Measurements from ENCODE around the gene COMP. TPM values are rescaled to one million over a fixed set of nuclear protein-coding genes. Genes with fewer than 3 reads are reported as not detected.
A peak's percentile ranks its signal among the peaks of the same experiment; 100 is the strongest.

The COMP gene
- total RNA-seq, 1 donor from 2014 or later = not detected

GRCh38 chr19:18799389-18799970 is 8.4 kb upstream of the COMP start:
- intact Hi-C loops (cut with micrococcal nuclease) = no loop called here
- Mint-ChIP-seq H3K4me3 (no peak overlapping the region), H3K27me3 (ENCODE audit: insufficient read depth) (peaks cover 27% of the 10 kb centered on the region), H3K27ac (no peak overlapping the region), H3K36me3 (ENCODE audit: low read depth) (no peaks in the 10 kb centered on the region), H3K4me1 (ENCODE audit: low read depth) (no peaks in the 10 kb centered on the region), H3K9me3 (no peaks in the 10 kb centered on the region)
- DNase-seq (ENCODE audit: low spot score) = no peak

- no peak for DNase-seq (ENCODE audit: low spot score)
- intact Hi-C loops (cut with micrococcal nuclease) = no loop called here
- no peak overlapping the region for H3K27ac Mint-ChIP-seq
- no peaks in the 10 kb centered on the region for H3K4me1 Mint-ChIP-seq (ENCODE audit: low read depth)
- no peaks in the 10 kb centered on the region for H3K36me3 Mint-ChIP-seq (ENCODE audit: low read depth)
- no peaks in the 10 kb centered on the region for H3K9me3 Mint-ChIP-seq
- no peak overlapping the region for H3K4me3 Mint-ChIP-seq
- H3K27me3 Mint-ChIP-seq (ENCODE audit: insufficient read depth) = peaks cover 31% of the 10 kb centered on the region
These were observed 7.6 kb upstream of the COMP start for GRCh38 chr19:18798384-18799352.

- DNase-seq (ENCODE audit: low spot score) = no peak
- Mint-ChIP-seq H3K27ac (no peak overlapping the region), H3K4me1 (ENCODE audit: low read depth) (no peaks in the 10 kb centered on the region), H3K36me3 (ENCODE audit: low read depth) (no peaks in the 10 kb centered on the region), H3K27me3 (ENCODE audit: insufficient read depth) (peaks cover 47% of the 10 kb centered on the region), H3K4me3 (no peak overlapping the region), H3K9me3 (no peaks in the 10 kb centered on the region)
- intact Hi-C loops (cut with micrococcal nuclease) = no loop called here
These were observed 5.1 kb upstream of the COMP start for GRCh38 chr19:18796239-18796638.

DNA sequence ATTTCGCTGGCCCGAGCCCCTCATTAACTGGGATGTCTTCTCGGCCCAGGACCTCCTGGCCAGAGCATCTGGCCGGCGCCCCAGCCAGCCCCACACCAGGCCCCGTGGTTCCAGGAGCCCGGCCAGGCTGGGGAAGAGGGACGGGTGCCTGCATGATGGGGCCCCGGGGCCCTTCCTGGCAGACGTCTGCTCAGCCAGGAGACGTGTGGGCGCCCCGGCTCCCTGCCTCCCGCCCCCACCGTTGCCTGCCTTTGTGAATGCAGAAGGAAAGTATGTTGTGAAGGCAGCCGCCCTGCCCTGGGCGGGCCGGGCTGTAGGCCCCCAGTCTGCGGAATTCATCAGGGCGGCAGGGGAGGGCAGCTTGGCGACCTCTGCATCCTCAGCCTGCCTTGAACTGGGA is 4.4 kb upstream of the COMP start:
- H3K36me3 Mint-ChIP-seq (ENCODE audit: low read depth) = no peaks in the 10 kb centered on the region
- no peaks in the 10 kb centered on the region for H3K4me1 Mint-ChIP-seq (ENCODE audit: low read depth)
- no peak for DNase-seq (ENCODE audit: low spot score)
- peaks cover 51% of the 10 kb centered on the region for H3K27me3 Mint-ChIP-seq (ENCODE audit: insufficient read depth)
- intact Hi-C loops (cut with micrococcal nuclease) = no loop called here
- no peak overlapping the region for H3K4me3 Mint-ChIP-seq
- no peaks in the 10 kb centered on the region for H3K9me3 Mint-ChIP-seq
- H3K27ac Mint-ChIP-seq = no peak overlapping the region

DNA sequence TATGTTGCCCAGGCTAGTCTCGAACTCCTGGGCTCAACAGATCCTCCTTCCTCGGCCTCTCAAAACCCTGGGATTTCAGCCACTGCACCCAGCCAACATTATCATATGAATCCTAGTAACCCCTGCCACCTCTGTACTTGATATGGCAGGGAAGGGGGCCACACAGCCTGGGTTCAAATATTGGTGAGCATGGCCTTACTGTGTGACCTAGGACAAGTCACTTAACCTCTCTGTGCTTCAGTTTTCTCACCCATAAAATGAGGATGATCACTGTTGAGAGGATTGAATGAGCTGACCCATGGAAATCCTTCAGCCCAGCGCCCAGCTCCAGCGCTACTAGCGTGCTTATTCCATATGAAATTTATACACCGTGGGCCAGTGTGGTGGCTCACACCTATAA is 3.6 kb upstream of the COMP start:
- H3K27ac Mint-ChIP-seq = no peak overlapping the region
- intact Hi-C loops (cut with micrococcal nuclease) = no loop called here
- H3K9me3 Mint-ChIP-seq = no peaks in the 10 kb centered on the region
- H3K4me1 Mint-ChIP-seq (ENCODE audit: low read depth) = no peaks in the 10 kb centered on the region
- DNase-seq (ENCODE audit: low spot score) = no peak
- H3K27me3 Mint-ChIP-seq (ENCODE audit: insufficient read depth) = peaks cover 58% of the 10 kb centered on the region
- H3K4me3 Mint-ChIP-seq = no peak overlapping the region
- no peaks in the 10 kb centered on the region for H3K36me3 Mint-ChIP-seq (ENCODE audit: low read depth)

- H3K36me3 Mint-ChIP-seq (ENCODE audit: low read depth) = peaks cover 1% of the 10 kb centered on the region
- no peak for DNase-seq (ENCODE audit: low spot score)
- H3K27me3 Mint-ChIP-seq (ENCODE audit: insufficient read depth) = peaks cover 64% of the 10 kb centered on the region
- no peak overlapping the region for H3K27ac Mint-ChIP-seq
- intact Hi-C loops (cut with micrococcal nuclease) = no loop called here
- H3K4me3 Mint-ChIP-seq = no peak overlapping the region
- H3K4me1 Mint-ChIP-seq (ENCODE audit: low read depth) = peaks cover 5% of the 10 kb centered on the region
- no peaks in the 10 kb centered on the region for H3K9me3 Mint-ChIP-seq
These were observed 2.9 kb upstream of the COMP start for GRCh38 chr19:18794029-18794313.

DNA sequence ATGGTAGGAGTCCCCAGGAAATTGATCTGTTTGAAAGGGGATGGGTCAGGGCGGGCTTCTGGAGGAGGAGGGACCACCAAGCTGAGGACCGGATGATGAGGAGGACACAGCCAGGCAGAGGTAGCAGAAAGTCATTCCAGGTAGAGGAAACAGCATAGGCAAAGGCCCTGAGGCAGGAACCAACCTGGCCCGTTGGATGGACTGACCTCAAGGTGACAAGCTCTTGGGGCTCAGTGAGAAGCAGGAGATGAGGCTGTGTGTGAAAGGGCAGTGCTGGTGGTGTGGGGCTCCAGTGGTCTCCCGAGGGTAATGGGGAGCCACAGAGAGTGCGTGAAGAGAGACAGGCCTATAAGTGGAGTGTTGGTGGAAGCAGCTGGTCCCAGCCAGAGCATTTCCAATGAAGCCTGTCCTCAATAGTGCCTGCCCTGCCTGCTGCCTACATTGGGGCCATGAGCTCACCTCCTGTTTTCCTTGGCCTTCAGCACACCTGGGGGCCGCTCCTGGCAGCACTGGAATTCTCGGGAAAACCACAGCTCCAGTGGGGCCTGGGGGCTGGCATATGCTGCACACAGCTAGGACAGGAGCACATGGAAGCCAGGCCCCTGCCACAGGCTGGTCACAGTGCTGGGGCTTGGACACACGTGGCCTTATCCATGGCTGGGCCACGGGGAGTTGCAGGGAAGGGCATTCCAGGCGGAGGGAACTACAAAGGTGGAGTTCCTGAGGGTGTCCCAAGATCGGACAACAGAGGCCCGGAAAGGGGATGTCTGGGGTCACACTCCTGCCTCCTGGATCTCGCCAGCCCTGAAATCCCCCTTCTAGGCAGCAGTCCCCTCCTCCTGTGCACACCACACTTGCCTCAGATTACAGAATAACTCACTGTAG is 2.3 kb upstream of the COMP start:
- Mint-ChIP-seq H3K4me3 (no peak overlapping the region), H3K9me3 (no peaks in the 10 kb centered on the region), H3K4me1 (ENCODE audit: low read depth) (peaks cover 5% of the 10 kb centered on the region), H3K36me3 (ENCODE audit: low read depth) (peaks cover 1% of the 10 kb centered on the region), H3K27me3 (ENCODE audit: insufficient read depth) (peaks cover 64% of the 10 kb centered on the region), H3K27ac (no peak overlapping the region)
- intact Hi-C loops (cut with micrococcal nuclease) = no loop called here
- no peak for DNase-seq (ENCODE audit: low spot score)

DNA sequence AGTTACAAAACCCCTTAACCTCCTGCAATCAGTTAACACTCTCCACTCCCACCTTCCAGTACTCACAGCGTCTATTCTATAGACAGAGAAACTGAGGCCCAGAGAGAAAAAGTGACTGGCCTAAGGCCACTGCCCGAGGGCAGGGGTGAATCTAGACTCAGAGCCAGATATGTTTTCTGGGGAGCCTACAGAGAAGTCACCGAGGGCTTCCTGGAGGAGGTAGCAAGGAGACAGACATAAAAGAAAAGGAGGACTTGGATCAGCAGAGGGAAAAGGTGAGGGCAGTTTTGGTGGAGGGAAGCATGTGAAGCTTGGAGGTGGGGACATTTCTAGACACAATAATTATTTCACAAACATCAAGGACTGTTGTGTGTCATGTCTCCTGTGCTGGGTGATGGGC is 1.6 kb upstream of the COMP start:
- Mint-ChIP-seq H3K9me3 (no peaks in the 10 kb centered on the region), H3K36me3 (ENCODE audit: low read depth) (peaks cover 1% of the 10 kb centered on the region), H3K27ac (no peak overlapping the region), H3K4me1 (ENCODE audit: low read depth) (peaks cover 5% of the 10 kb centered on the region), H3K4me3 (no peak overlapping the region), H3K27me3 (ENCODE audit: insufficient read depth) (peaks cover 63% of the 10 kb centered on the region)
- intact Hi-C loops (cut with micrococcal nuclease) = no loop called here
- no peak for DNase-seq (ENCODE audit: low spot score)

GRCh38 chr19:18791315-18791678 is 192 bp upstream of the COMP start:
- DNase-seq (ENCODE audit: low spot score) = no peak
- H3K27me3 Mint-ChIP-seq (ENCODE audit: insufficient read depth) = peaks cover 64% of the 10 kb centered on the region
- peaks cover 1% of the 10 kb centered on the region for H3K36me3 Mint-ChIP-seq (ENCODE audit: low read depth)
- no peaks in the 10 kb centered on the region for H3K9me3 Mint-ChIP-seq
- H3K27ac Mint-ChIP-seq = no peak overlapping the region
- H3K4me3 Mint-ChIP-seq = no peak overlapping the region
- intact Hi-C loops (cut with micrococcal nuclease) = no loop called here
- H3K4me1 Mint-ChIP-seq (ENCODE audit: low read depth) = peaks cover 5% of the 10 kb centered on the region

GRCh38 chr19:18789883-18790565 is 1.1 kb downstream of the COMP start:
- Mint-ChIP-seq H3K27me3 (ENCODE audit: insufficient read depth) (peaks cover 62% of the 10 kb centered on the region), H3K4me3 (peak overlapping the region; percentile 36), H3K4me1 (ENCODE audit: low read depth) (peaks cover 9% of the 10 kb centered on the region), H3K36me3 (ENCODE audit: low read depth) (peaks cover 1% of the 10 kb centered on the region), H3K27ac (peak overlapping the region; percentile 36), H3K9me3 (no peaks in the 10 kb centered on the region)
- intact Hi-C loops (cut with micrococcal nuclease) = loop anchor here (5.0 kb wide), 1 partner anchor 42 kb away; the partner anchor contains the start of gene UPF1
- DNase-seq (ENCODE audit: low spot score) = no peak

DNA sequence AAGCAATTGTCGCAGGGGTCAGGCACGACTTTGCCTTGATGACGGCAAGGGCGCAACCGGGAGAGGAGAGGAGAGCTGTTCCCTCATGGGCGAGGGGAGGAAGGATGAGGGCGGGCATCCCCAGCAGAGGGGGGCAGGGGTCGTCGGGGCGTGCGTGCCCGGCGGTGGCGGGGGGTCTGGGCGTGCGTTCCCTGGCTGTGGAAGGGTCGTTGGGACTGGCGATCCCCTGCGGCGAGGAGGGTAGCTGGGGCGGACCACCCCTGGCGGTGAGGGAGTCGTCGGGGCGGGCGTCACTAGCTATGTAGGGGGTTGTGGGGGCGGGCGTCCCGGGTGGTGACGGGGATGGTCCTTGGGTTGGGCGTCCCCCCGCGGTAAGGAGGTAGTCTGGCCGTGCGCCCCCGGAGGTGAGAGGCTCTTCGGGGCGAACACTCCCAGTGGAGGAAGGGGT is 1.7 kb downstream of the COMP start:
- H3K4me3 Mint-ChIP-seq = no peak overlapping the region
- intact Hi-C loops (cut with micrococcal nuclease) = loop anchor here (5.0 kb wide), 1 partner anchor 43 kb away; the partner anchor contains the start of gene UPF1
- H3K4me1 Mint-ChIP-seq (ENCODE audit: low read depth) = peaks cover 9% of the 10 kb centered on the region
- peaks cover 60% of the 10 kb centered on the region for H3K27me3 Mint-ChIP-seq (ENCODE audit: insufficient read depth)
- no peak for DNase-seq (ENCODE audit: low spot score)
- no peaks in the 10 kb centered on the region for H3K9me3 Mint-ChIP-seq
- H3K27ac Mint-ChIP-seq = peak overlapping the region; percentile 67
- peaks cover 1% of the 10 kb centered on the region for H3K36me3 Mint-ChIP-seq (ENCODE audit: low read depth)
